WTC11 (cell line): ENCODE data around the gene KCNK5.

ENCODE experiments used
- AFF4 ChIP-seq: sonication (generic); formaldehyde crosslinking; IDR thresholded peaks from 2 replicates; pipeline ENCODE4 v1.8.1; 2023; ENCODE audit warnings: mild to moderate bottlenecking, missing genetic modification reagents, borderline replicate concordance
- ATF3 ChIP-seq: sonication (generic); formaldehyde crosslinking; conservative IDR thresholded peaks from 2 replicates; pipeline ENCODE4 v1.8.1; 2022; ENCODE audit warnings: mild to moderate bottlenecking, missing genetic modification reagents
- CREM ChIP-seq: sonication (generic); formaldehyde crosslinking; IDR thresholded peaks from 2 replicates; pipeline ENCODE4 v1.8.1; 2022; ENCODE audit warnings: mild to moderate bottlenecking, missing genetic modification reagents, moderate library complexity
- CTCF ChIP-seq: fragments of 200-600 bp; IDR thresholded peaks from 2 replicates; pipeline ENCODE4 v1.8.0; 2022; ENCODE audit warnings: antibody characterized with exemption
- ELF4 ChIP-seq: sonication (generic); formaldehyde crosslinking; IDR thresholded peaks from 2 replicates; pipeline ENCODE4 v1.8.1; 2022; ENCODE audit warnings: low read depth, mild to moderate bottlenecking, moderate library complexity, missing genetic modification reagents
- ESRRA ChIP-seq: sonication (generic); formaldehyde crosslinking; IDR thresholded peaks from 2 replicates; pipeline ENCODE4 v1.8.1; 2022; ENCODE audit warnings: mild to moderate bottlenecking, missing genetic modification reagents, borderline replicate concordance
- GABPB1 ChIP-seq: sonication (generic); formaldehyde crosslinking; IDR thresholded peaks from 2 replicates; pipeline ENCODE4 v1.8.1; 2023; ENCODE audit warnings: mild to moderate bottlenecking, missing genetic modification reagents
- IRF1 ChIP-seq: sonication (generic); formaldehyde crosslinking; IDR thresholded peaks from 2 replicates; pipeline ENCODE4 v1.8.0; 2023; ENCODE audit warnings: missing genetic modification reagents
- NFE2L1 ChIP-seq: sonication (generic); formaldehyde crosslinking; IDR thresholded peaks from 2 replicates; pipeline ENCODE4 v1.8.1; 2023; ENCODE audit warnings: missing genetic modification reagents
- NFYB ChIP-seq: sonication (generic); formaldehyde crosslinking; conservative IDR thresholded peaks from 2 replicates; pipeline ENCODE4 v1.8.0; 2022; ENCODE audit warnings: low read depth, missing genetic modification reagents
- RELA ChIP-seq: sonication (generic); formaldehyde crosslinking; IDR thresholded peaks from 2 replicates; pipeline ENCODE4 v1.8.1; 2022; ENCODE audit warnings: missing genetic modification reagents, mild to moderate bottlenecking, borderline replicate concordance
- ZNF138 ChIP-seq: sonication (generic); formaldehyde crosslinking; conservative IDR thresholded peaks from 2 replicates; pipeline ENCODE4 v1.8.1; 2022; ENCODE audit warnings: mild to moderate bottlenecking, moderate library complexity, missing genetic modification reagents
- ZNF423 ChIP-seq: fragments of 250-450 bp; sonication (Bioruptor Pico); IDR thresholded peaks from 2 replicates; pipeline ENCODE4 v2.1.2; 2022; ENCODE audit warnings: mild to moderate bottlenecking, moderate library complexity

- no peak for TF ChIP-seq NFYB (CRISPR knock-in tag)
- no peak for TF ChIP-seq CREM (CRISPR knock-in tag)
- no peak for TF ChIP-seq AFF4 (CRISPR knock-in tag)
- TF ChIP-seq CTCF: no peak
- TF ChIP-seq ELF4 (CRISPR knock-in tag): no peak
- no peak for TF ChIP-seq ATF3
- no peak for TF ChIP-seq ESRRA (CRISPR knock-in tag)
- no peak for TF ChIP-seq NFE2L1
- TF ChIP-seq GABPB1 (CRISPR knock-in tag): no peak
- TF ChIP-seq IRF1: no peak
- TF ChIP-seq ZNF138: no peak
- TF ChIP-seq ZNF423 (CRISPR knock-in tag): no peak
- no peak for TF ChIP-seq RELA (CRISPR knock-in tag)
These were observed 10.4 kb upstream of the KCNK5 start for GRCh38 chr6:39239527-39240154.
